ENCODE data around the gene TTC21A. TPM values are rescaled to one million over a fixed set of nuclear protein-coding genes. Genes with fewer than 3 reads are reported as not detected.

Gene TTC21A
- total RNA-seq, 1 donor from 2014 or later = 3.9 TPM

GRCh38 chr3:39157359-39157758 is 49.9 kb downstream of the TTC21A start:
- Histone ChIP-seq H3K27ac (ENCODE audit: low read depth, low read length) (no peak overlapping the region), H2AFZ (ENCODE audit: low read depth, low read length) (no peak overlapping the region), H3K79me2 (ENCODE audit: insufficient read depth, low read length) (peaks cover 10% of the 10 kb centered on the region), H3K4me1 (ENCODE audit: insufficient read depth, low read length) (peaks cover 6% of the 10 kb centered on the region), H3K4me3 (ENCODE audit: insufficient read depth, low read depth, low read length) (no peak overlapping the region), H3K9me3 (ENCODE audit: insufficient read depth, low read depth, low read length) (no peaks in the 10 kb centered on the region), H4K20me1 (ENCODE audit: insufficient read depth, low read length) (peaks cover 2% of the 10 kb centered on the region), H3K27me3 (ENCODE audit: insufficient read depth, low read length) (no peaks in the 10 kb centered on the region), H3K9ac (ENCODE audit: low read length) (no peak overlapping the region), H3K4me2 (ENCODE audit: low read length) (no peak overlapping the region), H3K36me3 (ENCODE audit: insufficient read depth, low read length) (no peaks in the 10 kb centered on the region)
- no peak for DNase-seq (ENCODE audit: low read depth)
- Mint-ChIP-seq H3K27ac (ENCODE audit: unreplicated experiment) (no peak overlapping the region), H3K4me3 (ENCODE audit: unreplicated experiment) (no peak overlapping the region), H3K9me3 (ENCODE audit: unreplicated experiment) (peaks cover 3% of the 10 kb centered on the region), H3K36me3 (ENCODE audit: low read depth, unreplicated experiment) (peaks cover 6% of the 10 kb centered on the region), H3K27me3 (ENCODE audit: low read depth, unreplicated experiment) (no peaks in the 10 kb centered on the region), H3K4me1 (ENCODE audit: low read depth, unreplicated experiment) (peaks cover 17% of the 10 kb centered on the region)
- no peak for FAIRE-seq
- no peak for TF ChIP-seq EZH2 (IDR thresholded peaks at IDR 0.05; ENCODE audit: insufficient read depth, low read length)
- TF ChIP-seq CTCF (IDR thresholded peaks at IDR 0.05; ENCODE audit: insufficient read depth, low read depth, low read length) = no peak

GRCh38 chr3:39158148-39158715 is 50.8 kb downstream of the TTC21A start:
- no peak for FAIRE-seq
- Mint-ChIP-seq H3K36me3 (ENCODE audit: low read depth, unreplicated experiment) (peaks cover 3% of the 10 kb centered on the region), H3K27ac (ENCODE audit: unreplicated experiment) (peak overlapping the region; percentile 49), H3K4me1 (ENCODE audit: low read depth, unreplicated experiment) (peaks cover 17% of the 10 kb centered on the region), H3K4me3 (ENCODE audit: unreplicated experiment) (no peak overlapping the region), H3K27me3 (ENCODE audit: low read depth, unreplicated experiment) (no peaks in the 10 kb centered on the region), H3K9me3 (ENCODE audit: unreplicated experiment) (peaks cover 3% of the 10 kb centered on the region)
- no peak for TF ChIP-seq CTCF (IDR thresholded peaks at IDR 0.05; ENCODE audit: insufficient read depth, low read depth, low read length)
- TF ChIP-seq EZH2 (IDR thresholded peaks at IDR 0.05; ENCODE audit: insufficient read depth, low read length) = no peak
- Histone ChIP-seq H2AFZ (ENCODE audit: low read depth, low read length) (no peak overlapping the region), H3K4me1 (ENCODE audit: insufficient read depth, low read length) (peaks cover 6% of the 10 kb centered on the region), H3K27ac (ENCODE audit: low read depth, low read length) (no peak overlapping the region), H3K36me3 (ENCODE audit: insufficient read depth, low read length) (no peaks in the 10 kb centered on the region), H4K20me1 (ENCODE audit: insufficient read depth, low read length) (no peaks in the 10 kb centered on the region), H3K79me2 (ENCODE audit: insufficient read depth, low read length) (peaks cover under 1% of the 10 kb centered on the region), H3K9me3 (ENCODE audit: insufficient read depth, low read depth, low read length) (no peaks in the 10 kb centered on the region), H3K9ac (ENCODE audit: low read length) (no peak overlapping the region), H3K27me3 (ENCODE audit: insufficient read depth, low read length) (no peaks in the 10 kb centered on the region), H3K4me3 (ENCODE audit: insufficient read depth, low read depth, low read length) (no peak overlapping the region), H3K4me2 (ENCODE audit: low read length) (no peak overlapping the region)
- DNase-seq (ENCODE audit: low read depth) = no peak

GRCh38 chr3:39164414-39164813 is 56.9 kb downstream of the TTC21A start:
- Mint-ChIP-seq H3K27me3 (ENCODE audit: low read depth, unreplicated experiment) (no peaks in the 10 kb centered on the region), H3K9me3 (ENCODE audit: unreplicated experiment) (peaks cover 2% of the 10 kb centered on the region), H3K4me1 (ENCODE audit: low read depth, unreplicated experiment) (peaks cover 17% of the 10 kb centered on the region), H3K36me3 (ENCODE audit: low read depth, unreplicated experiment) (no peaks in the 10 kb centered on the region), H3K27ac (ENCODE audit: unreplicated experiment) (no peak overlapping the region), H3K4me3 (ENCODE audit: unreplicated experiment) (no peak overlapping the region)
- peaks cover 18% of the 10 kb centered on the region for H3K4me1 ChIP-seq (ENCODE audit: insufficient read depth, low read length)
- no peak overlapping the region for H3K4me2 ChIP-seq (ENCODE audit: low read length)
- no peaks in the 10 kb centered on the region for H3K79me2 ChIP-seq (ENCODE audit: insufficient read depth, low read length)
- no peaks in the 10 kb centered on the region for H3K9me3 ChIP-seq (ENCODE audit: insufficient read depth, low read depth, low read length)
- no peak for DNase-seq (ENCODE audit: low read depth)
- no peak overlapping the region for H3K4me3 ChIP-seq (ENCODE audit: insufficient read depth, low read depth, low read length)
- H4K20me1 ChIP-seq (ENCODE audit: insufficient read depth, low read length) = no peaks in the 10 kb centered on the region
- no peak overlapping the region for H3K27ac ChIP-seq (ENCODE audit: low read depth, low read length)
- no peak overlapping the region for H3K9ac ChIP-seq (ENCODE audit: low read length)
- H3K27me3 ChIP-seq (ENCODE audit: insufficient read depth, low read length) = no peaks in the 10 kb centered on the region
- TF ChIP-seq EZH2 (IDR thresholded peaks at IDR 0.05; ENCODE audit: insufficient read depth, low read length) = no peak
- TF ChIP-seq CTCF (IDR thresholded peaks at IDR 0.05; ENCODE audit: insufficient read depth, low read depth, low read length) = no peak
- no peak for FAIRE-seq
- no peaks in the 10 kb centered on the region for H3K36me3 ChIP-seq (ENCODE audit: insufficient read depth, low read length)
- no peak overlapping the region for H2AFZ ChIP-seq (ENCODE audit: low read depth, low read length)

Measured in astrocyte (in vitro differentiated cells and primary cell).